HuH-7.5 (cell line): Measurements from ENCODE around the gene CCDC106.

Source experiments
- DNase-seq: peaks from one replicate; pipeline ENCODE4 v3.0.0; 2011; ENCODE audit warnings: low spot score

CCDC106 gene

GRCh38 chr19:55650602-55651230, 2.7 kb downstream of the CCDC106 start:
- no peak for DNase-seq

GRCh38 chr19:55651236-55651635, 3.2 kb downstream of the CCDC106 start:
- DNase-seq, result no peak

- DNase-seq, result no peak
Measured at GRCh38 chr19:55652311-55653128, 4.5 kb downstream of the CCDC106 start.

GRCh38 chr19:55653651-55654322, 5.8 kb downstream of the CCDC106 start:
- peak; percentile 99 for DNase-seq

GRCh38 chr19:55654323-55654867, 6.4 kb downstream of the CCDC106 start:
- DNase-seq, result peak; percentile 94

GRCh38 chr19:55654868-55655647, 7.0 kb downstream of the CCDC106 start, which contains the start of gene U2AF2:
TSS of gene U2AF2 (plus strand) at chr19:55655035. CDS start at chr19:55655105, 70 bp downstream.
- peak; percentile 94 for DNase-seq

DNA sequence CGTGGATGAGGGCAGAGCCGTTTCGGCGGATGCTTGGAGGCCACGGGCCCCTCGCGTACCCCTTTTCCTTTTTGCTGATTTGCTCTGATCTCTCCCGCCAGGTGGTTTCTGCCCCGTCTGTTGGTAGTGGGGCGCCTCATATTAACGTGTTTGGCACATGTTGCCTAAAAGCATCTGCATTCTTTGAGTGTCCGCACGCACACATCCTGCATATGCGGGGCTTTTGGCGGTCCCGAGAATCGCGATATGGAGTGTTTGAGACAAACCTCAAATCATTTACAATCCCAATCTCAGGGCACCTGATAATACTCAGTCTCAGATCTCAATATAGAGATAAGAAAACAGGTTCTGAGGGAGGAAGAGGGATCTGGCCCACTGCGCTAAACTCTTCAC, 7.6 kb downstream of the CCDC106 start:
- DNase-seq, result no peak

GRCh38 chr19:55656552-55656951, 8.5 kb downstream of the CCDC106 start:
- DNase-seq, result no peak

DNA sequence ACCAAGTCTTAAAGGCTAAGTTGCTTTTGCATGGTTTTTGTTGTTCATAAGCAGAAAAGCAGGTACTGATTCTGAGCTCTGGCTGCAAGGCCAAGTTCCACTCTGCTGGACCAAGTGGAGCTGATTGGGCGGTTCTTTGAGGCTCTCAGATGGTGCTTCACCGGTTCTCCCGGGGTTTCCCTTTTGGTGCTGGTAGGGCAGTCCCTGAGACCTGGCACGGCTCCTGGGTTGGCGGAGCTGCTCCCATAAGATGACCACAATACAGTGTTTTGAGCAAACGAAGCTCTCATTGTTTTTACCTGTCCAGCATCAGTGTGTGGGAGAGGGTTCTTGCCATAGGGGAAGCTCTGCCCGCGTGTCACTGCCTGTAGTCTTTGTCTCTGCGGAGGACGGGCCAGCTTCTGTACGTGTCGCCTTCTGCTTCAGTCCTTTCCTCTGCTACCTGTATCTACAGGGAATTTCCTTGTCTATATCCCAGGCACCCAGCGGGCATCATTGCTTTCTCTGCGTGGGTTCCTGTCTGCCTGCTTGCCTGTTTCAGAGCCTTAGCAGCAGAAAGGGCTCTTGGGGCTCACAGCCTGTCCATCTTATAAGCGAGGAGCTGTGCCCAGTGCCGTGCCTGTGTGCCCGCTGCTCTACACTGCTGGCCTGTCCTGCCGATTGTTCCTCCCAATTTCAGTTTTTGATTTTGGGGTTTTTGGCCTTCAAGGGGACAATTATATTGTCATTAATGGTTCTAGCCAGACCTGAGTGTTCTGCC, 9.2 kb downstream of the CCDC106 start:
- no peak for DNase-seq

DNA sequence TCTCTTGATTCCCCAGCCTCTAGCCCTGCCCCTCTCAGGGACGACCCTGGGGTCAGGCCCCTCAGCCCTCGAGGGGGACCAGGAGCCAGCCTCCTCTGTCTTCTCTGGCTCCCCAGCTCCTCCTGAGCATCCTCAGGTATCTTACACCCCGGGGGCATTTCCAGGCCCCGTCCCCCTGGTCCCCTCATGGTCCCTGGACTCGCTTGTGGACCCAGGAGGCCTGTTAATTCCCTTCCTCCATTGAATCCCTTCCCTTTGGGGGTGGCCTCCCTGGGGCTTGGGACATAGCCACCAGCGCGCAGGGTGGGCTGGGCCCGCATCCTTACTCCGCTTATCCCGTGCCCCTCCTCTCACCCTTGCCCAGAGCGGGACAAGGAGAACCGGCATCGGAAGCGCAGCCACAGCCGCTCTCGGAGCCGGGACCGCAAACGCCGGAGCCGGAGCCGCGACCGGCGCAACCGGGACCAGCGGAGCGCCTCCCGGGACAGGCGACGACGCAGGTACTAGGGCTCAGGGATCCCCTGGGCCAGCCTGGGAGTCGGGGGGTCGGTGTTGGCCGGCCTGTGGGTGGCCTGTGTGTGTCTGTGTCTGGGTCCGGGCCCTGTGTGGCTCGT, 10.9 kb downstream of the CCDC106 start:
- no peak for DNase-seq

DNA sequence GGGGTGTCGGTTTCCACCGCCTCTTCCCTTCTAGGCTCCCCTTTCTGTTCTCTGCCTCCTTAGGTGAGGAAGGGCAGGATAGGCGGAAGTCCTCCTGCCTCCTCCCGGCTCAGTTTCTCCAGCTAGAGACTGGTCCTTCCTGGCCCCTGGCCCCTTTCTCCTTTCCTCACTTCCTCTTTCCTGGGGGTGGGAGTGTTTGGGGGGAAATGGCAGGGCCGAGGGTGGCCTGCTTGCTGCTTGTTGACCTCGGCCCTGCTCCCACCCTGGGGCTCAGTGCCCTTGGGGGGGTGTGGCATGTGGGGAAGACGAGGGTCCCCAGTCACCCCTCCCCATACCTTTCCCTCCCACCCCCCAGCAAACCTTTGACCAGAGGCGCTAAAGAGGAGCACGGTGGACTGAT, 11.8 kb downstream of the CCDC106 start:
- DNase-seq, result no peak

GRCh38 chr19:55660404-55660803, 12.4 kb downstream of the CCDC106 start:
- DNase-seq, result no peak

- no peak for DNase-seq
Measured at GRCh38 chr19:55660991-55661390, 13.0 kb downstream of the CCDC106 start.

DNA sequence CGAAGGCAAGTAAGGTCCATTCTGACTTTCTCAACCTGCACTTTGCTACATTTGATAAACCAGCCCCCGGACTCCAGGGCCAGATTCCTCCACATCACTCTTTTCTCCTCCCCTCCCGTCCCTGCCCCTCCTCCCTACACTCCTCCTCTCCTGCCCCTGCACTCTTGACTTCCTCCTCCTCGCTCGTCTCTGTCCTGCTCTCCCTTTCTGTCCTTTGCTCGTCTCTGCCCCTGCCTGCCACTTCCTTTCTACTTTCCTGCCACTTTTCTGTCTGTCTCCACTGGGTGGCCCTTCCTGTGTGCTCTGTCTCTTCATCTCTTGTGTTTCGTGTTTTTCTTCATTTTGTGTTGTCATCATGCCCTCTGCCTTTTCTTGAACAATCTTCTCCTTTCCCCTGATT, 13.8 kb downstream of the CCDC106 start:
- DNase-seq, result no peak

DNA sequence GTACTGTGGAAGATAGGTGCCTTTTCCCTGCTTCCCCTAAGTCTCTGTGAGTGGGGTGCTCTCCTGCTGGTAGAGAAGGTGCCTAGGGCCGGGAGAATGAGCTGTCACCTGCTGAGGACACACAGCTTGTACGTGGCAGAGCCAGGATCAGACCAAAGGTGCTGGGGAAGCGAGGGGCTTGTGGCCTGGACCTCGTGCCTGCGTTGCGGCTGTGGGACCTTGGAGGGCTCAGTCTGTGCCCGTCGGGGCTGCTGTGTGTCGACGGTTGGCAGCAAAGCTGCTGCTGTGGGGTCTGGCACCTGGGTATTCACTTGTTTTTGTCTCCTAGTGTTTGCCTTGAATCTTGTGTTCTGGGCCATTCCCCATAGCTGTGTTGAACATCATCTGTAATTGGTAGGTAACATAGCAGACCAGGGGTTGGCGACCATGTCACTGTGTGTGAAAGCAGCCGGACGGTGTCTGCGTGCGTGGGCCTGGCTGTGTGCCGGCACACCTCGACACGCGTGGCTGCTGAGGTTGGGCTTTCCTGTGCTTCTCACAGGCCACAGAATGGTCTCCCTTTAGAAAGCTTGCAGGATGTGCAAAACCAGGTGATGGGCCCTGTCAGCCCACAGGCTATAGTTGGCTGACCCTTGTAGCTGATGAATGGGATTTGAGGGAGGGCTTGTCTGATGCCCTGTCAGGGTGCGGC, 16.0 kb downstream of the CCDC106 start:
- no peak for DNase-seq

- no peak for DNase-seq
Measured at GRCh38 chr19:55666343-55667005, 18.5 kb downstream of the CCDC106 start.

DNA sequence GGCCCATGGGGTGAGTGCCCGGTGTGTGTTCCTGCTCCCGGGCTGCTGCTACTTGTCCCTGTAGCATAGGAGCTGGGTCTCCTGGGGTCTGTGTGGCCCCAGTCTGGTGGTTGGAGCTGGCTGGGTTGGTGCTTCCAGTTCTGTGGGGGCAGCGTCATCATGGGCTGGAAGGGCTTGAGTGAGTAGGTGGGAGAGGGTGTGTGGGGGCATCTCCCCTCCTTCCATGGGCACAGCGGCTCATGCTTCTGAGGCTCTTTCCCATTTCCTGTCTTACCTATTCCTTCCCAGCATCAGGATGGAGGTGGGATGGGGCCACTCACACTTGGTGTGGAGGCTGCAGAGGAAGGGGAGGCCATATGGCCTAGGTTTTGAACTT, 19.0 kb downstream of the CCDC106 start:
- no peak for DNase-seq

GRCh38 chr19:55667511-55667910, 19.5 kb downstream of the CCDC106 start:
- no peak for DNase-seq

DNA sequence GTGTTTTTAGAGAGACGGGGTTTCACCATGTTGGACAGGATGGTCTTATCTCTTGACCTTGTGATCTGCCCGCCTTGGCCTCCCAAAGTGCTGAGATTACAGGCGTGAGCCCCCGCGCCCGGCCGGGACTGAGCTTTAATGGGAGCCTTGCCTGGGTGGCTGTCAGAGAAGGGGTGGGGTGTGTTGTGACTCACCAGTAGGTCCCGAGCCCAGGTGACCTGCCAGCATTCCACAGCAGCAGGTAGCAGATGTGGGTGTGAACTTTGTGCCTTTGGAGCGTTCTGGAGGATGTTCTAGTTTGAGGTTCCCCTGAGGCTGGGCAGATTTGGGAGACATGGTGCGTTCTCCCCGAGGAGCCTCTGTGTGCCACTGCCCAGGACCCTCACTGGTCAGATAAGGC, 19.9 kb downstream of the CCDC106 start:
- no peak for DNase-seq
